ENCODE results near the gene BCKDHB.

DNA sequence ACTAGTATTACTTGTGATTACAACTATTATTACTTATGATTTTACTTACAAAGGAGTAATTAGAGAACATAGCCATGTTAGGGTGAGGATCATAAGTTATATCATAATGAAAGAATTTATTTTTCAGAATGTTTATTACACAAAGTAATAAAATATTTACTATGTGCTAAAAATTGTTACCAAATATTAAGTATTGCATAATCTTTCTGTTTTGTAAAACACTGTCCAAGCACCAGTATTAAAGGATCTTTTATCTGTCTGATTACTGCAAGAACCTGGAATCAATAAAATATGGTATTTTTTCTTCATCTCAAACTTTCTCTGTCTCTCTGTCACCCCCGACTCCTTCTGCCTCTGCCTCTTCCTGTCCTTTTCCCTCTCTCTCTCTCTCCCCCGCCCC lies 250.1 kb downstream of the BCKDHB start:
- TF ChIP-seq POLR2A (IDR thresholded peaks at IDR 0.05) (no peak), CTCF (IDR thresholded peaks at IDR 0.05) (no peak)
